ENCODE results near the gene METTL16.

DNA sequence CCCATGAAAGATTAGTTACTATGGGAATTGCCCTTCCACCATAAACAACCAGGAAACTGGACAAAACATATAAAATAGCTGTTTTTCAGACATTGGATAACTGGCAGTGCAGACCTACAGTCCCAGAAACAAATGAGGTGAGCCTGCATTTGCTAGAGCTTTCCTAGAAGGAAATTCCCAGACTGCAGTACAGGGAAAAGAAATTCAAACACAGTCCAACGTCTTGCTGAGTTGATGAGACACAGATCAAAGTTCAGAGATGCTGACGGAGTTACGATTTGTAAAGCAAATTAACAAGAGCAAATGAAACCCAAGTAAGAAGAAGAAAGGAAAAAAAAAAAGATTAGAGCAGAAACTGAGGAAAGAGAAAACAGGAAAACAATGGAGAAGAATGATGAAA lies 69.5 kb downstream of the METTL16 start:
- no peak for TF ChIP-seq CTCF (IDR thresholded peaks at IDR 0.05)
- TF ChIP-seq POLR2A (IDR thresholded peaks at IDR 0.05) = no peak
